ENCODE results near the gene ANKRD13A. TPM values are rescaled to one million over a fixed set of nuclear protein-coding genes. Genes with fewer than 3 reads are reported as not detected.
"Not testable (repeated sequence)": the region's sequence is repeated elsewhere in the genome, so short reads cannot be mapped to it uniquely, and the experiment has no call there.

The ANKRD13A gene
- total RNA-seq, 1 experiment from 2014 or later = 277 TPM

DNA sequence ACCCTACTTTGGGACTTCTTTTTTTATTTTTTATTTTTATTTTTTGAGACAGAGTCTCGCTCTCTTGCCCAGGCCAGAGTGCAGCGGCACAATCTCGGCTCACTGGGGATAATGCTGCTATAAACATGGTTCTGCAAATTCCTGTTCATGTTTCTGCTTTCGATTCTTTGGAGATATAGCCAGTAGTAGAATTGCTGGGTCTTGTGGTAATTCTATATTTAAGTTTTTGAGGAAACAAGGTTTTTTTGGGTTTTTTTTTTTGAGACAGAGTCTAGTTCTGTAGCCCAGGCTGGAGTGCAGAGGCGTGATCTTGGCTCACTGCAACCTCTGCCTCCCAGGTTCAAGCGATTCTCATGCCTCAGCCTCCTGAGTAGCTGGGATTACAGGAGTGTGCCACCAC, 89.0 kb downstream of the ANKRD13A start:
- H3K4me2 ChIP-seq (ENCODE audit: low read depth, low read length, poor library complexity, severe bottlenecking); H3K4me3 ChIP-seq (ENCODE audit: low read length); H3K79me2 ChIP-seq (ENCODE audit: low read length); H3K36me3 ChIP-seq (ENCODE audit: insufficient read depth, low read length); H2AFZ ChIP-seq (ENCODE audit: low read length); DNase-seq; H3K9me2 ChIP-seq (replicated peaks; ENCODE audit: insufficient read depth, low read length); H4K20me1 ChIP-seq (ENCODE audit: insufficient read depth, low read depth, low read length); H3K9me3 ChIP-seq (ENCODE audit: low read length); H3K27me3 ChIP-seq (ENCODE audit: low read length); H3K27ac ChIP-seq (ENCODE audit: low read length); H3K4me1 ChIP-seq (ENCODE audit: low read length); H3K9ac ChIP-seq (ENCODE audit: low read length): not testable (repeated sequence)

DNA sequence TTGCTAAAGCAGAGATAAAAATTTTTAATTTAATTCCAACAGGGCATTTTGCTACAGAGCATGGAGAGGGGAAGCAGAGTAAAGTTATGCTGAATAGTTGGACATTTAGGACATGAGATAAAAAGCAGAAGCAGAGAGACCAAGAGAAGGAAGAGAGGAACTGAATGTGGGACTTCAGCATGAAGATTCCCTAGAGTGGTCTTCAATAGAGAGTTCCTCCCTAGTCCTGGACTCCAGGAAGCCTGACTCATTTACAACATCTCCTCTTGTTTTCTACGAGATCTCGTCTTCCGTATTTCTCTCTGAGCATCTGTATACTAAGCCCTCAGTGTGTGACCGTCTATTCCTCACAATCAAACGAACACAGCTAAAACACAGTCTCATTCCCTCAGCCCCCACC, 89.7 kb downstream of the ANKRD13A start:
- no peak for DNase-seq
- Histone ChIP-seq H3K9me3 (ENCODE audit: low read length) (no peaks in the 10 kb centered on the region), H3K9me2 (replicated peaks; ENCODE audit: insufficient read depth, low read length) (no peaks in the 10 kb centered on the region; the same call in 1 of the 2 replicates), H3K27me3 (ENCODE audit: low read length) (no peaks in the 10 kb centered on the region), H2AFZ (ENCODE audit: low read length) (no peak overlapping the region), H3K9ac (ENCODE audit: low read length) (no peak overlapping the region), H3K4me3 (ENCODE audit: low read length) (no peak overlapping the region), H3K27ac (ENCODE audit: low read length) (no peak overlapping the region), H3K4me2 (ENCODE audit: low read depth, low read length, poor library complexity, severe bottlenecking) (no peak overlapping the region), H4K20me1 (ENCODE audit: insufficient read depth, low read depth, low read length) (no peaks in the 10 kb centered on the region), H3K79me2 (ENCODE audit: low read length) (no peaks in the 10 kb centered on the region), H3K4me1 (ENCODE audit: low read length) (no peaks in the 10 kb centered on the region), H3K36me3 (ENCODE audit: insufficient read depth, low read length) (no peaks in the 10 kb centered on the region)

Small RNAs within 50 kb of the gene (small RNA-seq; reads per million reads assigned to genes)
- gene AC007546.2 = not detected

Other genes starting within 250 kb of the ANKRD13A start
- gene TRPV4, start 166.0 kb upstream of the ANKRD13A start, total RNA-seq (2014; rRNA removed; shearing (Covaris generic); ENCODE audit: low replicate concordance) = not detected in 2 replicates
- 26.5 and 29.5 TPM in 2 replicates for gene GLTP, start 118.9 kb upstream of the ANKRD13A start, total RNA-seq (2014; rRNA removed; shearing (Covaris generic); ENCODE audit: low replicate concordance)
- gene TCHP, start 99.2 kb upstream of the ANKRD13A start, total RNA-seq (2014; rRNA removed; shearing (Covaris generic); ENCODE audit: low replicate concordance) = 11.8 and 17.0 TPM in 2 replicates
- gene GIT2, start 3.1 kb upstream of the ANKRD13A start, total RNA-seq (2014; rRNA removed; shearing (Covaris generic); ENCODE audit: low replicate concordance) = 76.3 and 81.9 TPM in 2 replicates
- gene C12orf76, start 49.1 kb downstream of the ANKRD13A start, total RNA-seq (2014; rRNA removed; shearing (Covaris generic); ENCODE audit: low replicate concordance) = 12.8 and 24.6 TPM in 2 replicates
- 9.4 and 9.9 TPM in 2 replicates for gene IFT81, start 124.9 kb downstream of the ANKRD13A start, total RNA-seq (2014; rRNA removed; shearing (Covaris generic); ENCODE audit: low replicate concordance)

Measured in Karpas-422 (cell line).